Measurements from ENCODE around the gene GATB. TPM values are rescaled to one million over a fixed set of nuclear protein-coding genes. Genes with fewer than 3 reads are reported as not detected.

GATB gene
- total and polyA plus RNA-seq, 10 of the 15 experiments (the other 5 are each of a cell fraction or from before 2014, with no cell fraction given): 20.5 to 37.3 (median 30.5) TPM

DNA sequence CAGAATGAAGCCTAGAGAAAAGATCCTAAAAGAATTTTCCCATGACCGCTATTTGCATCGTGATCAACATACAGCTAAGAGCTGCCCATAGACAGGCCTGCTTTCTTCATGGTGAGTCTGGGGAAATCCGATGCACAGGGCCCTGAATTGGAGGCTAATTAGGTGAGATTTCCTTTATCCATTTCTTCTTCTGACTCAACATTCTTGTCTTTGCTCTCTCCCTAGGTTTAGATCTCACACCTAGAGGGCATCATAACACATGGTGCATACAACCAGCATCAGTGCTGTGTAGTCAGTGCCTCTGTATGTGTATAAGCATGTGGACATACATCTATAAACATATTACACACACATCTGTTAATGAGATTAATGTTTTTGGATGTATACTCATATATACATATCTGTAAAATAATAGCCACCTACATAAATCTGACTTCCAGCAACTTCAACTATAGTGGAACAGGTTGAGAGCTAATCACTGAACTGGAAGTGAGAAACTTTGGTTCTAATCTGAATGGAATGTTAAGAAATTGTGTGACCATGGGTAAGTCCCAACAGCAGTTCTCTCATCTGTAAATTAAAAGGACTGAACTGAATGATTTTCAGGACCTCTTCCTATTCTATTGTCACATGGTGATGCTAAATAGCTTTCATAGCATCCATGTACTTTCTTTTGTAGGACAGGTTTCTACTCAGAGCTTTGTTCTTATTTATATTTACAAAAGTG lies 17.5 kb downstream of the GATB start (continued):
- TF ChIP-seq BMI1 (IDR thresholded peaks at IDR 0.05; ENCODE audit: borderline replicate concordance): no peak
- TF ChIP-seq, protein P1, sequence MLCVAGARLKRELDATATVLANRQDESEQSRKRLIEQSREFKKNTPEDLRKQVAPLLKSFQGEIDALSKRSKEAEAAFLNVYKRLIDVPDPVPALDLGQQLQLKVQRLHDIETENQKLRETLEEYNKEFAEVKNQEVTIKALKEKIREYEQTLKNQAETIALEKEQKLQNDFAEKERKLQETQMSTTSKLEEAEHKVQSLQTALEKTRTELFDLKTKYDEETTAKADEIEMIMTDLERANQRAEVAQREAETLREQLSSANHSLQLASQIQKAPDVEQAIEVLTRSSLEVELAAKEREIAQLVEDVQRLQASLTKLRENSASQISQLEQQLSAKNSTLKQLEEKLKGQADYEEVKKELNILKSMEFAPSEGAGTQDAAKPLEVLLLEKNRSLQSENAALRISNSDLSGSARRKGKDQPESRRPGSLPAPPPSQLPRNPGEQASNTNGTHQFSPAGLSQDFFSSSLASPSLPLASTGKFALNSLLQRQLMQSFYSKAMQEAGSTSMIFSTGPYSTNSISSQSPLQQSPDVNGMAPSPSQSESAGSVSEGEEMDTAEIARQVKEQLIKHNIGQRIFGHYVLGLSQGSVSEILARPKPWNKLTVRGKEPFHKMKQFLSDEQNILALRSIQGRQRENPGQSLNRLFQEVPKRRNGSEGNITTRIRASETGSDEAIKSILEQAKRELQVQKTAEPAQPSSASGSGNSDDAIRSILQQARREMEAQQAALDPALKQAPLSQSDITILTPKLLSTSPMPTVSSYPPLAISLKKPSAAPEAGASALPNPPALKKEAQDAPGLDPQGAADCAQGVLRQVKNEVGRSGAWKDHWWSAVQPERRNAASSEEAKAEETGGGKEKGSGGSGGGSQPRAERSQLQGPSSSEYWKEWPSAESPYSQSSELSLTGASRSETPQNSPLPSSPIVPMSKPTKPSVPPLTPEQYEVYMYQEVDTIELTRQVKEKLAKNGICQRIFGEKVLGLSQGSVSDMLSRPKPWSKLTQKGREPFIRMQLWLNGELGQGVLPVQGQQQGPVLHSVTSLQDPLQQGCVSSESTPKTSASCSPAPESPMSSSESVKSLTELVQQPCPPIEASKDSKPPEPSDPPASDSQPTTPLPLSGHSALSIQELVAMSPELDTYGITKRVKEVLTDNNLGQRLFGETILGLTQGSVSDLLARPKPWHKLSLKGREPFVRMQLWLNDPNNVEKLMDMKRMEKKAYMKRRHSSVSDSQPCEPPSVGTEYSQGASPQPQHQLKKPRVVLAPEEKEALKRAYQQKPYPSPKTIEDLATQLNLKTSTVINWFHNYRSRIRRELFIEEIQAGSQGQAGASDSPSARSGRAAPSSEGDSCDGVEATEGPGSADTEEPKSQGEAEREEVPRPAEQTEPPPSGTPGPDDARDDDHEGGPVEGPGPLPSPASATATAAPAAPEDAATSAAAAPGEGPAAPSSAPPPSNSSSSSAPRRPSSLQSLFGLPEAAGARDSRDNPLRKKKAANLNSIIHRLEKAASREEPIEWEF (IDR thresholded peaks at IDR 0.05; ENCODE audit: insufficient replicate concordance, low read depth, low read length): no peak
- TF ChIP-seq, protein P2, sequence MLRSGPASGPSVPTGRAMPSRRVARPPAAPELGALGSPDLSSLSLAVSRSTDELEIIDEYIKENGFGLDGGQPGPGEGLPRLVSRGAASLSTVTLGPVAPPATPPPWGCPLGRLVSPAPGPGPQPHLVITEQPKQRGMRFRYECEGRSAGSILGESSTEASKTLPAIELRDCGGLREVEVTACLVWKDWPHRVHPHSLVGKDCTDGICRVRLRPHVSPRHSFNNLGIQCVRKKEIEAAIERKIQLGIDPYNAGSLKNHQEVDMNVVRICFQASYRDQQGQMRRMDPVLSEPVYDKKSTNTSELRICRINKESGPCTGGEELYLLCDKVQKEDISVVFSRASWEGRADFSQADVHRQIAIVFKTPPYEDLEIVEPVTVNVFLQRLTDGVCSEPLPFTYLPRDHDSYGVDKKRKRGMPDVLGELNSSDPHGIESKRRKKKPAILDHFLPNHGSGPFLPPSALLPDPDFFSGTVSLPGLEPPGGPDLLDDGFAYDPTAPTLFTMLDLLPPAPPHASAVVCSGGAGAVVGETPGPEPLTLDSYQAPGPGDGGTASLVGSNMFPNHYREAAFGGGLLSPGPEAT (IDR thresholded peaks at IDR 0.05; ENCODE audit: low read depth): peak; percentile 49; the same call in 1 of the 2 replicates
- peak; percentile 68; the same call in 1 of the 2 replicates for TF ChIP-seq IRF4 (IDR thresholded peaks at IDR 0.05; ENCODE audit: low read depth, low read length)
- no peak for TF ChIP-seq LARP7 (IDR thresholded peaks at IDR 0.05)
- TF ChIP-seq POLR2AphosphoS5 (IDR thresholded peaks at IDR 0.05; ENCODE audit: low read length): no peak
- no peak for TF ChIP-seq BACH1 (IDR thresholded peaks at IDR 0.05; ENCODE audit: borderline replicate concordance)
- TF ChIP-seq PAX5 (IDR thresholded peaks at IDR 0.05; ENCODE audit: borderline replicate concordance, low read depth, low read length): peak; percentile 22; the same call in 1 of the 2 replicates
- peak; percentile 58; the same call in 1 of the 2 replicates for TF ChIP-seq EED (IDR thresholded peaks at IDR 0.05; ENCODE audit: low read depth)
- TF ChIP-seq, protein P3, sequence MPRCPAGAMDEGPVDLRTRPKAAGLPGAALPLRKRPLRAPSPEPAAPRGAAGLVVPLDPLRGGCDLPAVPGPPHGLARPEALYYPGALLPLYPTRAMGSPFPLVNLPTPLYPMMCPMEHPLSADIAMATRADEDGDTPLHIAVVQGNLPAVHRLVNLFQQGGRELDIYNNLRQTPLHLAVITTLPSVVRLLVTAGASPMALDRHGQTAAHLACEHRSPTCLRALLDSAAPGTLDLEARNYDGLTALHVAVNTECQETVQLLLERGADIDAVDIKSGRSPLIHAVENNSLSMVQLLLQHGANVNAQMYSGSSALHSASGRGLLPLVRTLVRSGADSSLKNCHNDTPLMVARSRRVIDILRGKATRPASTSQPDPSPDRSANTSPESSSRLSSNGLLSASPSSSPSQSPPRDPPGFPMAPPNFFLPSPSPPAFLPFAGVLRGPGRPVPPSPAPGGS (IDR thresholded peaks at IDR 0.05; ENCODE audit: borderline replicate concordance, insufficient read depth, low read depth, low read length, poor library complexity, severe bottlenecking): peak; percentile 50
- TF ChIP-seq, protein P4, sequence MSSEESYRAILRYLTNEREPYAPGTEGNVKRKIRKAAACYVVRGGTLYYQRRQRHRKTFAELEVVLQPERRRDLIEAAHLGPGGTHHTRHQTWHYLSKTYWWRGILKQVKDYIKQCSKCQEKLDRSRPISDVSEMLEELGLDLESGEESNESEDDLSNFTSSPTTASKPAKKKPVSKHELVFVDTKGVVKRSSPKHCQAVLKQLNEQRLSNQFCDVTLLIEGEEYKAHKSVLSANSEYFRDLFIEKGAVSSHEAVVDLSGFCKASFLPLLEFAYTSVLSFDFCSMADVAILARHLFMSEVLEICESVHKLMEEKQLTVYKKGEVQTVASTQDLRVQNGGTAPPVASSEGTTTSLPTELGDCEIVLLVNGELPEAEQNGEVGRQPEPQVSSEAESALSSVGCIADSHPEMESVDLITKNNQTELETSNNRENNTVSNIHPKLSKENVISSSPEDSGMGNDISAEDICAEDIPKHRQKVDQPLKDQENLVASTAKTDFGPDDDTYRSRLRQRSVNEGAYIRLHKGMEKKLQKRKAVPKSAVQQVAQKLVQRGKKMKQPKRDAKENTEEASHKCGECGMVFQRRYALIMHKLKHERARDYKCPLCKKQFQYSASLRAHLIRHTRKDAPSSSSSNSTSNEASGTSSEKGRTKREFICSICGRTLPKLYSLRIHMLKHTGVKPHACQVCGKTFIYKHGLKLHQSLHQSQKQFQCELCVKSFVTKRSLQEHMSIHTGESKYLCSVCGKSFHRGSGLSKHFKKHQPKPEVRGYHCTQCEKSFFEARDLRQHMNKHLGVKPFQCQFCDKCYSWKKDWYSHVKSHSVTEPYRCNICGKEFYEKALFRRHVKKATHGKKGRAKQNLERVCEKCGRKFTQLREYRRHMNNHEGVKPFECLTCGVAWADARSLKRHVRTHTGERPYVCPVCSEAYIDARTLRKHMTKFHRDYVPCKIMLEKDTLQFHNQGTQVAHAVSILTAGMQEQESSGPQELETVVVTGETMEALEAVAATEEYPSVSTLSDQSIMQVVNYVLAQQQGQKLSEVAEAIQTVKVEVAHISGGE (CRISPR knock-in tag; IDR thresholded peaks at IDR 0.05): no peak
- TF ChIP-seq SMARCA5 (IDR thresholded peaks at IDR 0.05): no peak
- no peak for TF ChIP-seq NRF1 (conservative IDR thresholded peaks at IDR 0.05; ENCODE audit: low read depth, low read length)
- TF ChIP-seq NFYB (IDR thresholded peaks at IDR 0.05; ENCODE audit: insufficient read depth, low read depth, low read length): no peak
- TF ChIP-seq GATAD2B (conservative IDR thresholded peaks at IDR 0.05; ENCODE audit: low read depth): peak; percentile 49; the same call in 1 of the 2 replicates
- TF ChIP-seq POU2F2 (IDR thresholded peaks at IDR 0.05; ENCODE audit: borderline replicate concordance, low read depth, low read length): 0 out of 3 replicates have a peak, but pooled peaks have one; percentile 39
- no peak for TF ChIP-seq SRF (IDR thresholded peaks at IDR 0.05; ENCODE audit: low read depth in 2 of 2, low read length in 2 of 2)

Measured in GM12878 (cell line).